ENCODE measurements around the gene RFX1.

Gene RFX1

DNA sequence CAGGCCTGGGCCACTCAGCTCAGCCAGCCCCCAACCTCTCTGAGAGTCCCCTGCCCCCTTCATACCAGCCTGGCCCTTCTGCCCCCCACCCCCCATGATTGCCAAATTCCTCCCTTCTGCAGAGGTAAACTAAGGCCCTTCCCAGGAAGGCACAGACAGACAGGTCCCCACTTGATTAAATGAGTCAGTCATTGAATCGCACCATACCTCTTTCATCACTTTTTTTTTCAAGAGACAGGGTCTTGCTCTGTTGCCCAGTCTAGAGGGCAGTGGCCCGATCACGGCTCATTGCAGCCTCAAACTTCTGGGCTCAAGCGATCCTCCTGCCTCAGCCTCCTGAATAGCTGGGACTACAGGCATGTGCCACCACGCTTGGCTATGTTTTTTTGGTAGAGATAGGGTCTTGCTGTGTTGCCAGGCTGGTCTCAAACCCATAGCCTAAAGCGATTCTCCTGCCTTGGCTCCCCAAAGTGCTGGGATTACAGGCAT is 73.9 kb downstream of the RFX1 start:
- no peak for DNase-seq (ENCODE audit: low read depth)
- H3K4me3 ChIP-seq (ENCODE audit: low read depth, low read length): no peak overlapping the region
- TF ChIP-seq, protein P1, sequence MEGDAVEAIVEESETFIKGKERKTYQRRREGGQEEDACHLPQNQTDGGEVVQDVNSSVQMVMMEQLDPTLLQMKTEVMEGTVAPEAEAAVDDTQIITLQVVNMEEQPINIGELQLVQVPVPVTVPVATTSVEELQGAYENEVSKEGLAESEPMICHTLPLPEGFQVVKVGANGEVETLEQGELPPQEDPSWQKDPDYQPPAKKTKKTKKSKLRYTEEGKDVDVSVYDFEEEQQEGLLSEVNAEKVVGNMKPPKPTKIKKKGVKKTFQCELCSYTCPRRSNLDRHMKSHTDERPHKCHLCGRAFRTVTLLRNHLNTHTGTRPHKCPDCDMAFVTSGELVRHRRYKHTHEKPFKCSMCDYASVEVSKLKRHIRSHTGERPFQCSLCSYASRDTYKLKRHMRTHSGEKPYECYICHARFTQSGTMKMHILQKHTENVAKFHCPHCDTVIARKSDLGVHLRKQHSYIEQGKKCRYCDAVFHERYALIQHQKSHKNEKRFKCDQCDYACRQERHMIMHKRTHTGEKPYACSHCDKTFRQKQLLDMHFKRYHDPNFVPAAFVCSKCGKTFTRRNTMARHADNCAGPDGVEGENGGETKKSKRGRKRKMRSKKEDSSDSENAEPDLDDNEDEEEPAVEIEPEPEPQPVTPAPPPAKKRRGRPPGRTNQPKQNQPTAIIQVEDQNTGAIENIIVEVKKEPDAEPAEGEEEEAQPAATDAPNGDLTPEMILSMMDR (IDR thresholded peaks at IDR 0.05; ENCODE audit: low read depth, low read length, missing control alignments): no peak

DNA sequence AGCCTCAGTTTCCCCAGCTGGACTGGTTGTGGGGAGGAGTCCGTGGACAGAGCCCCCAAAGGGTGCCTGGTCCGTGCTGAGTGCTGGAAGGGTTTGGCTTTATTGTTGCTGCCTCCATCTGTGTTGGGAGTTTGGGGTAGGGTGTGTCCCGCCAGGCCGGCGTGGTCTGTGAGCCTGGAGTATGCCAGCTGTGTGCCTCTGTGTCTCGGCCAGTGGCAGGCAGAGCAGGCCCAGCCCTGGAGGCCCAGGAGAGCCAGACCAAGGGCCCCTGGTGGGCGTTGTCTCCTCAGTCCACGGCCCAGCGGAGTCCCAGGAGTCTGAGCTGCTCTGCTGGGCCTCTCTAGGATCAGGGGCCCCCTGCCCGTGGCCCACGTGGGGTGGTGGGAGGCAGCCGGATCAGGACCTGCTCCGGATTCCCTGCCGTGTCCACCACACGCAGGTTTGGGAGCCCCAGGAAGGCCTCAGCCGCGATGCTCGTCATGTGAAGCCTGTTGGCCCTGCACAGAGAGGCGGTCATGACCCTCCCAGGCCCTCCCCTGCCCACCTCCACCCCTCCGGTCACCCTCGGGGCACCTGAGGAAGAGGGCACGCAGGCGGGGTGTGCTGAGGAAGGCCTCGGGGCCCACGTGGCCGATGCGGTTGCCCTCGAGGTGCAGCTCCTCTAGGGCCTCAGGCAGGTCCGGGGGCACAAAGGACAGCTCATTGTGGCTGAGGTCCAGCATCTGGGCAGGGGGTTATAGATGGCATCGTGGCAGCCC is 74.5 kb downstream of the RFX1 start:
- DNase-seq (ENCODE audit: low read depth): no peak
- TF ChIP-seq, protein P1 (IDR thresholded peaks at IDR 0.05; ENCODE audit: low read depth, low read length, missing control alignments): no peak
- H3K4me3 ChIP-seq (ENCODE audit: low read depth, low read length): no peak overlapping the region

DNA sequence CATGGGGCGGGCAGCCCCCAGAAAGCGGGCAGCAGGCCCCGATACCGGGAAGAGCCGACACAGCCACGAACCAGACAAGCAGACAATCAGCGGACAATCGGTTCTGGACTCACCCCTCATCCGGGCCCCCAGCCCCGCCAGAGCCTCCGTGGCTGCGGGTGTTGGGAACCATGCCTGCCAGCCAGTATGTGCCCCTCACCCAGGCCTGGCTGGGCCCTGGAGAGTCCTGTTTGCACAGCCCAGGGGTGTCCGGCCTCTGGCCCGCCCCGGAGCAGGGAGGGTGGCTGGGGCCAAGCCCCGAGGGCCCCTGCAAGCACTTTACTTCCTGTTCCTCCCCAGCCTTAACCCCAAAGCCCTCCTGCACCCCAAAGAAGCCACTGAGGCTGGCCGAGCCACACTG is 75.7 kb downstream of the RFX1 start:
- TF ChIP-seq, protein P1 (IDR thresholded peaks at IDR 0.05; ENCODE audit: low read depth, low read length, missing control alignments): no peak
- no peak overlapping the region for H3K4me3 ChIP-seq (ENCODE audit: low read depth, low read length)
- no peak for DNase-seq (ENCODE audit: low read depth)

DNA sequence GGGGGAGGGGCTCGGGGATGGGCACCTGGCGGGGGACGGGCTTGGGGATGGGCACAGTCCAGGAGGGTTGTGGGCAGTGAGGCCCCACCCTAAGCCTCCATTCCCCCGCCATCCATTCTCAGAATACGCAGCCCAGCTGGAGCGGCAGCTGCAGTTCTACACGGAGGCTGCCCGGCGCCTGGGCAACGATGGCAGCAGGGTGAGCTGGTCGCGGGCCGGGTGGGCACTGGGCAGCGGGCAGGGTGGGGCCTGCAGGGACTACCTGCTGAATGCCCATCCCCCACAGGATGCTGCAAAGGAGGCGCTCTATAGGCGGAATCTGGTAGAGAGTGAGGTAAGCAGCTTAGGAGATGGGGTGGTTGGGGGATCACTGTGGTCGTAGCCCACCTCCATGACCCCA is 76.2 kb downstream of the RFX1 start:
- no peak overlapping the region for H3K4me3 ChIP-seq (ENCODE audit: low read depth, low read length)
- no peak for DNase-seq (ENCODE audit: low read depth)
- TF ChIP-seq, protein P1 (IDR thresholded peaks at IDR 0.05; ENCODE audit: low read depth, low read length, missing control alignments): no peak

- H3K4me3 ChIP-seq (ENCODE audit: low read depth, low read length): no peak overlapping the region
- TF ChIP-seq, protein P1 (IDR thresholded peaks at IDR 0.05; ENCODE audit: low read depth, low read length, missing control alignments): no peak
- no peak for DNase-seq (ENCODE audit: low read depth)
These were observed 76.8 kb downstream of the RFX1 start for GRCh38 chr19:13929340-13929739.

DNA sequence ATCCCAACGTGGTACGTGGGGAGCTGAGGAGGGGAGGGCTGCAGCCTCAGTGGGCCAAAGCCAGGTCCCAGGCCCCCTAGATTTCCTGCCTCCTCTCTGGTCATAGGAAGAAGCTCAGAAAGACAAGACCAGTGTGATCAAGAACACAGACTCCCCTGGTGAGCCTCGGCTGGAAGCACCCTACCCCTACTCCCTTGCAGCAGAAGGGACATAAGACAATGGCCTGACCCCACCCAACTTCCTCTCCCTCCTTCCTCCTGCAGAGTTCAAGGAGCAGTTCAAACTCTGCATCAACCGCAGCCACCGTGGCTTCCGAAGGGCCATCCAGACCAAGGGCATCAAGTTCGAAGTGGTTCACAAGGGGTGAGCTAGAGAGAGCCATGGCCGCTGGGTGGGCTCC is 79.4 kb downstream of the RFX1 start:
- DNase-seq (ENCODE audit: low read depth): no peak
- no peak overlapping the region for H3K4me3 ChIP-seq (ENCODE audit: low read depth, low read length)
- TF ChIP-seq, protein P1 (IDR thresholded peaks at IDR 0.05; ENCODE audit: low read depth, low read length, missing control alignments): no peak

GRCh38 chr19:13926010-13926409 is 80.1 kb downstream of the RFX1 start:
- DNase-seq (ENCODE audit: low read depth): no peak
- H3K4me3 ChIP-seq (ENCODE audit: low read depth, low read length): no peak overlapping the region
- TF ChIP-seq, protein P1 (IDR thresholded peaks at IDR 0.05; ENCODE audit: low read depth, low read length, missing control alignments): no peak

Data from GM12864 (cell line).